Neural progenitor cell (in vitro differentiated cells): ENCODE measurements around the gene BCKDHB.

ENCODE experiments used
- CTCF ChIP-seq: fragments of 200-600 bp; sonication (generic); IDR thresholded peaks from 2 replicates; pipeline ENCODE4 v1.5.1; 2017; ENCODE audit warnings: antibody characterized with exemption, mild to moderate bottlenecking
- EZH2 ChIP-seq: fragments of 200-600 bp; sonication (generic); IDR thresholded peaks from 2 replicates; pipeline ENCODE4 v1.6.1; 2017; ENCODE audit warnings: antibody characterized with exemption, mild to moderate bottlenecking, moderate library complexity
- EZH2phosphoT487 ChIP-seq: fragments of 200-600 bp; sonication (generic); IDR thresholded peaks from 2 replicates; pipeline ENCODE4 v1.6.1; 2017; ENCODE audit warnings: antibody characterized with exemption

- TF ChIP-seq CTCF: no peak
- TF ChIP-seq EZH2: no peak
- TF ChIP-seq EZH2phosphoT487: no peak
These were observed 157.1 kb downstream of the BCKDHB start for GRCh38 chr6:80263585-80263984.
